Measurements from ENCODE around the gene CMIP.

- TF ChIP-seq, protein P1, sequence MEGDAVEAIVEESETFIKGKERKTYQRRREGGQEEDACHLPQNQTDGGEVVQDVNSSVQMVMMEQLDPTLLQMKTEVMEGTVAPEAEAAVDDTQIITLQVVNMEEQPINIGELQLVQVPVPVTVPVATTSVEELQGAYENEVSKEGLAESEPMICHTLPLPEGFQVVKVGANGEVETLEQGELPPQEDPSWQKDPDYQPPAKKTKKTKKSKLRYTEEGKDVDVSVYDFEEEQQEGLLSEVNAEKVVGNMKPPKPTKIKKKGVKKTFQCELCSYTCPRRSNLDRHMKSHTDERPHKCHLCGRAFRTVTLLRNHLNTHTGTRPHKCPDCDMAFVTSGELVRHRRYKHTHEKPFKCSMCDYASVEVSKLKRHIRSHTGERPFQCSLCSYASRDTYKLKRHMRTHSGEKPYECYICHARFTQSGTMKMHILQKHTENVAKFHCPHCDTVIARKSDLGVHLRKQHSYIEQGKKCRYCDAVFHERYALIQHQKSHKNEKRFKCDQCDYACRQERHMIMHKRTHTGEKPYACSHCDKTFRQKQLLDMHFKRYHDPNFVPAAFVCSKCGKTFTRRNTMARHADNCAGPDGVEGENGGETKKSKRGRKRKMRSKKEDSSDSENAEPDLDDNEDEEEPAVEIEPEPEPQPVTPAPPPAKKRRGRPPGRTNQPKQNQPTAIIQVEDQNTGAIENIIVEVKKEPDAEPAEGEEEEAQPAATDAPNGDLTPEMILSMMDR (IDR thresholded peaks at IDR 0.05; ENCODE audit: insufficient read depth, low read length, poor library complexity, severe bottlenecking), result no peak
- no peak for TF ChIP-seq EZH2phosphoT487 (conservative IDR thresholded peaks at IDR 0.05; ENCODE audit: low read length)
These were observed 181.6 kb downstream of the CMIP start for GRCh38 chr16:81626181-81626674.
